KMS-11 (cell line): Measurements from ENCODE around the gene GALT.

Experiments
- H2AFZ ChIP-seq: fragments of 200-600 bp; sonication (generic); 2 replicates; pipeline ENCODE4 v1.6.1; 2016; ENCODE audit warnings: antibody characterized with exemption, mixed run types, low read depth
- H3K27ac ChIP-seq: fragments of 200-600 bp; sonication (generic); 2 replicates; pipeline ENCODE4 v1.6.1; 2016; ENCODE audit warnings: mild to moderate bottlenecking, mixed run types
- H3K27me3 ChIP-seq: fragments of 200-600 bp; sonication (generic); 2 replicates; pipeline ENCODE4 v1.6.1; 2017; ENCODE audit warnings: mild to moderate bottlenecking, low read depth, mixed run types, moderate library complexity; ENCODE audit not compliant: insufficient read depth
- H3K36me3 ChIP-seq: fragments of 200-600 bp; sonication (generic); 2 replicates; pipeline ENCODE4 v1.6.1; 2017; ENCODE audit warnings: mild to moderate bottlenecking, mixed run types; ENCODE audit not compliant: insufficient read depth
- H3K4me1 ChIP-seq: fragments of 200-600 bp; sonication (generic); 2 replicates; pipeline ENCODE4 v1.6.1; 2016; ENCODE audit warnings: mild to moderate bottlenecking, low read depth, mixed run types; ENCODE audit not compliant: poor library complexity, severe bottlenecking
- H3K4me2 ChIP-seq: fragments of 200-600 bp; sonication (generic); 2 replicates; pipeline ENCODE4 v1.7.0; 2016; ENCODE audit warnings: mild to moderate bottlenecking, mixed run types
- H3K4me3 ChIP-seq: fragments of 200-600 bp; sonication (generic); IDR thresholded peaks from 2 replicates; pipeline ENCODE4 v1.6.1; 2017; ENCODE audit warnings: low read depth, low read length, mixed read lengths; ENCODE audit not compliant: insufficient read depth
- H3K79me2 ChIP-seq: fragments of 200-600 bp; sonication (generic); 2 replicates; pipeline ENCODE4 v1.6.1; 2016; ENCODE audit warnings: low read depth, mixed run types; ENCODE audit not compliant: insufficient read depth
- H3K9ac ChIP-seq: fragments of 200-600 bp; sonication (generic); 2 replicates; pipeline ENCODE4 v1.6.1; 2016; ENCODE audit warnings: mild to moderate bottlenecking, mixed run types
- H4K20me1 ChIP-seq: fragments of 200-600 bp; sonication (generic); 2 replicates; pipeline ENCODE4 v1.6.1; 2016; ENCODE audit warnings: mild to moderate bottlenecking, mixed run types; ENCODE audit not compliant: insufficient read depth
- TF ChIP-seq, protein P1 (sequence below): fragments of 200-600 bp; sonication (generic); conservative IDR thresholded peaks from 2 replicates; pipeline ENCODE4 v1.6.1; 2017; ENCODE audit warnings: low read depth, mild to moderate bottlenecking, antibody characterized with exemption, low read length, moderate library complexity, mixed read lengths

GALT gene

DNA sequence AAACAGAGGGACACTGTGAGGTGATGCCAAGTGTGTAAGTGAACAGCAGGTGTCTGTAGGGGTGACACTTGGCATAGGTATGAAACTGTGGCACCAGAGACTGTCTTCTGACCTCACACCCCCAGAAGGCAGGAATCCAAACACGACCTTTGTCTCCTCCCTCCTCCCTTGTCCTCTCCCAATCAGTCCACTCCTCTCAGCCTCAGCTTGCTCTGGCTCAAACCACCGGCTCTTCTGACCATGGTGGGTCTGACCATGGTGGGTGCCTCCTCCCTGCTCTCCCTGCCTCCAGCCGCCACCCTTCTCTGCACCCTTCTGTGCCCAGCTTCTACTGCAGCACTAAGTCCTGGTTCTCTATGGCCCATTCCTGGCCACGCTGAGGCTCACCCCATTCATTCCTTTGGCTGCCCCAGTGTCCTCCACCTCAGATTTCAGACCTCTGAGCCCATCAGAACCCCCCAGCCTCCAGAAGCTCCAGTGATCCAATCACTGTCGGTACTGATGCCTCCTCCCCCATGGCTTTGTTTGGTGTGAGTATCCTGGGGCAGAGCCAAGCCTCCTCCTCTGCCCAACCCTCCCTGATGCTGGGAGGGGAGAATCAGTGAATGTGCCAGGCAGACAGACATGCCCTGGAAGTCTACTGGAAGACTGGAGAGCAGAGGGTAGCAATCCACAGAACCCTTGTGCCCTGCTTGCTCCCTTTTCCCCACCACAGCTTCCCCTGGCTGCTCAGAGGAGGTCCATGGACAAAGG, 15.9 kb upstream of the GALT start:
- no peaks in the 10 kb centered on the region for H4K20me1 ChIP-seq
- no peak overlapping the region for H3K27ac ChIP-seq
- no peak overlapping the region for H3K4me2 ChIP-seq
- H2AFZ ChIP-seq, result no peak overlapping the region
- no peak overlapping the region for H3K9ac ChIP-seq
- H3K27me3 ChIP-seq, result peaks cover 53% of the 10 kb centered on the region
- H3K79me2 ChIP-seq, result peaks cover 6% of the 10 kb centered on the region
- H3K4me1 ChIP-seq, result peaks cover 13% of the 10 kb centered on the region
- TF ChIP-seq, protein P1, sequence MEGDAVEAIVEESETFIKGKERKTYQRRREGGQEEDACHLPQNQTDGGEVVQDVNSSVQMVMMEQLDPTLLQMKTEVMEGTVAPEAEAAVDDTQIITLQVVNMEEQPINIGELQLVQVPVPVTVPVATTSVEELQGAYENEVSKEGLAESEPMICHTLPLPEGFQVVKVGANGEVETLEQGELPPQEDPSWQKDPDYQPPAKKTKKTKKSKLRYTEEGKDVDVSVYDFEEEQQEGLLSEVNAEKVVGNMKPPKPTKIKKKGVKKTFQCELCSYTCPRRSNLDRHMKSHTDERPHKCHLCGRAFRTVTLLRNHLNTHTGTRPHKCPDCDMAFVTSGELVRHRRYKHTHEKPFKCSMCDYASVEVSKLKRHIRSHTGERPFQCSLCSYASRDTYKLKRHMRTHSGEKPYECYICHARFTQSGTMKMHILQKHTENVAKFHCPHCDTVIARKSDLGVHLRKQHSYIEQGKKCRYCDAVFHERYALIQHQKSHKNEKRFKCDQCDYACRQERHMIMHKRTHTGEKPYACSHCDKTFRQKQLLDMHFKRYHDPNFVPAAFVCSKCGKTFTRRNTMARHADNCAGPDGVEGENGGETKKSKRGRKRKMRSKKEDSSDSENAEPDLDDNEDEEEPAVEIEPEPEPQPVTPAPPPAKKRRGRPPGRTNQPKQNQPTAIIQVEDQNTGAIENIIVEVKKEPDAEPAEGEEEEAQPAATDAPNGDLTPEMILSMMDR, result no peak
- no peak overlapping the region for H3K4me3 ChIP-seq
- no peaks in the 10 kb centered on the region for H3K36me3 ChIP-seq

DNA sequence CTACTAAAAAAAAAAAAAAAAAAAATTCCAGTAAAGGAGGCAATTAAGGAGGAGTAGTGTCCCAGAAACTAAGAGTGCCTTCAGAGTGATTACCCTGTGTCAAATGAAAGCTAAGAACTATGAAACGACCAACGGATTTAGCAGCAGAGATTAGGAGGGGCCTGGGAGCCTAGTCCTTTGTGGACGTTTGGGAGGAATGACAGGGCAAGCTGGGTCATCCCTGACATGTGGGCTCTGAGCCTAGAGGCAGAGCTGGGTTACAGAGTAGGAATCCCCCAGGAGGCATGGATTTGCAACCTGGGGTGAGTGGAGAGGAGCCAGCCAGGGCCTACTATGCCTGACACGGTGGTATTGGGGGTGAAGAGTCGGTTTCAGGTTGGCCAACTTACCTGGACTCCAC, 13.3 kb upstream of the GALT start:
- H3K27ac ChIP-seq, result no peak overlapping the region
- TF ChIP-seq, protein P1, result no peak
- H4K20me1 ChIP-seq, result no peaks in the 10 kb centered on the region
- no peaks in the 10 kb centered on the region for H3K36me3 ChIP-seq
- no peak overlapping the region for H3K4me3 ChIP-seq
- peaks cover 25% of the 10 kb centered on the region for H3K79me2 ChIP-seq
- H3K4me2 ChIP-seq, result no peak overlapping the region
- H2AFZ ChIP-seq, result no peak overlapping the region
- peaks cover 27% of the 10 kb centered on the region for H3K27me3 ChIP-seq
- peaks cover 22% of the 10 kb centered on the region for H3K4me1 ChIP-seq
- no peak overlapping the region for H3K9ac ChIP-seq

DNA sequence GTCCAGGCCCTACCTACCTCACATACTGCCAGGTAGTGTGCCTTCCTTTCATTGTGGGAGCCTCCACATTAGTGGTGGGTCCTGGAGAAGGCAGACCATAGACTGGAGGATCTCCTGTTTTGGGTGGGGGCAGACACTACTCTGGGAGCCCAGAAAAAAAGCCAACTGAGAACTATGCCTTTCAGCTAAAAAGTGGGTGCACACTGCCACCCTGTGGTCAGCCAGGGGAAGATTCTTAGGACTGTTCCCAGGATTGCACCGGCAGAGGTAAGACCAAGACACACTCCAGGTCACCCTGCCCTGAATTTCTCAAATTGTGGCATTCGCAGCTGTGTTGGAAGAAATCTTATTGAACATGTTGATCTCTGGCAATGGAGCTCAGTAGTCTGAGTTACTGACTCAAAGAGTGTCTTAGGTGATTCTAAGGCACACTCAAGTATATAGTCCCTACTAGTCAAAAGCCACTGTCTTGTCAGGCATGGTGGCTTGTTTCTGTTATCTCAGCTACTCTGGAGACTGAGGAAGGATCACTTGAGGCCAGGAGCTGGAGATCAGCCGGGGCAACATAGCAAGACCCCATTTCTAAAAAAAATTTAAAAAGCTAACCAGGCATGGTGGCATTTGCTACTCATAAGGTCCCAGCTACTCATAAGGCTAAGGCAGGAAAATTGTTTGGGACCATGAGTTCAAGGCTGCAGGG, 12.5 kb upstream of the GALT start:
- H3K9ac ChIP-seq, result no peak overlapping the region
- no peak overlapping the region for H3K4me3 ChIP-seq
- TF ChIP-seq, protein P1, result peak; percentile 92
- H3K27me3 ChIP-seq, result peaks cover 21% of the 10 kb centered on the region; the same call in 1 of the 2 replicates
- H2AFZ ChIP-seq, result no peak overlapping the region
- H3K4me1 ChIP-seq, result peaks cover 26% of the 10 kb centered on the region
- no peak overlapping the region for H3K27ac ChIP-seq
- H3K36me3 ChIP-seq, result no peaks in the 10 kb centered on the region
- H3K4me2 ChIP-seq, result no peak overlapping the region
- no peaks in the 10 kb centered on the region for H4K20me1 ChIP-seq
- H3K79me2 ChIP-seq, result peaks cover 25% of the 10 kb centered on the region

DNA sequence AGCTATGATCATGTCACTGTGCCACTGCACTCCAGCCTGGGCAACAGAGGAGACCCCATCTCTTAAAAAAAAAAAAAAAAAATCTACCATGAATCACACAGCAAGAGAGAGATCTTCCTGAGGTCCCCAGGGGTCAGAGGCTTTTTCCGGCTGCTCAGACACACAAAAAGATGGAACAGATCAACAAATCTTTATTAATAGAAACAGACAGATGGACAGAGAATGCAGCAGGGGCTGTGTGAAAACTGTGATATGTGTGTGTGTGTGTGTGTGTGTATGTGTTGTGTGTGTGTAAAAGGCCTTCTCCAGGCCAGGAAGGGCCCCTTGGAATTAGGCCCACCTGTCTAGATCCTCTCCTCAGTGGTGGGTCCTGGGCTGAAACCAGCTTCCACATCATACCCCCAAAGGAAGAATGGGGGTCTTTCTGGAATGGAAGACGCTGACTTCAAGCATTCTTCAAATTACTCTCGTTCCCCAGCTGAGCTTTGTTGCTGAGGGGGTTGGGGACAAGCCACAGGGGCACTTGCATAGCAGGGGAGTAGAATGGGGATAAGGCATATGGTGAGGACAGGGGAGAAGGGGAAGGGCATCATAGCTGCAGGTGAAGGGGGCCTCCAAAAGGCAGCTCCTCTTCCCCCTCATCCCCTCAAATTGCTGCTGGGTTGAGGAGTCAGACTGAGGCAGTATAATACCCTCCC, 11.8 kb upstream of the GALT start:
- Histone ChIP-seq H3K9ac (no peak overlapping the region), H3K4me3 (no peak overlapping the region), H3K27ac (no peak overlapping the region), H2AFZ (no peak overlapping the region), H3K4me1 (peaks cover 26% of the 10 kb centered on the region), H3K79me2 (peaks cover 25% of the 10 kb centered on the region), H3K4me2 (no peak overlapping the region), H4K20me1 (no peaks in the 10 kb centered on the region), H3K27me3 (peaks cover 14% of the 10 kb centered on the region; the same call in 1 of the 2 replicates), H3K36me3 (no peaks in the 10 kb centered on the region)
- TF ChIP-seq, protein P1, result no peak
